ENCODE results near the gene ZBTB24. TPM values are rescaled to one million over a fixed set of nuclear protein-coding genes. Genes with fewer than 3 reads are reported as not detected.

The ZBTB24 gene
- polyA plus RNA-seq, 2 of the 4 experiments (the other 2 are of a cell fraction) = 4.5 to 5.4 TPM

- no peak for TF ChIP-seq CEBPB (IDR thresholded peaks at IDR 0.05)
- TF ChIP-seq MAZ (IDR thresholded peaks at IDR 0.05; ENCODE audit: borderline replicate concordance, low read depth, low read length) = no peak
- TF ChIP-seq RARB (CRISPR knock-in tag; IDR thresholded peaks at IDR 0.05) = no peak
- no peak for TF ChIP-seq JUN (IDR thresholded peaks at IDR 0.05)
- no peak for TF ChIP-seq NFE2L2 (conservative IDR thresholded peaks at IDR 0.05; ENCODE audit: low read length)
- TF ChIP-seq CHD4 (IDR thresholded peaks at IDR 0.05; ENCODE audit: borderline replicate concordance) = no peak
- no peak for TF ChIP-seq ZFP36 (IDR thresholded peaks at IDR 0.05; ENCODE audit: borderline replicate concordance, partially characterized antibody)
- TF ChIP-seq CHD2 (IDR thresholded peaks at IDR 0.05; ENCODE audit: low read length, partially characterized antibody) = no peak
- no peak for TF ChIP-seq ELK1 (IDR thresholded peaks at IDR 0.05; ENCODE audit: low read depth, low read length)
These were observed 58.1 kb downstream of the ZBTB24 start (continued) for GRCh38 chr6:109424946-109425345.

- no peak for FAIRE-seq
- CTCF ChIA-PET = interaction anchor here (0.8 kb wide), 1 partner anchor 13 kb away, joined by 3 read pairs; no protein-coding TSS in a partner anchor
- no peak for DNase-seq (ENCODE audit: low read depth in 1 of 2, low spot score in 1 of 2)
- Histone ChIP-seq H3K4me1 (no peaks in the 10 kb centered on the region), H3K9me3 (no peaks in the 10 kb centered on the region), H3K4me2 (no peak overlapping the region), H3K27ac (no peak overlapping the region), H3K4me3 (no peak overlapping the region)
- POLR2A ChIA-PET = no interaction called here
- WGBS (ENCODE audit: missing lambda C conversion rate) = 68% methylated on average over 1 of the region's 1 CpG
- TF ChIP-seq RAD21 (conservative IDR thresholded peaks at IDR 0.05 in 1 of 2, IDR thresholded peaks at IDR 0.05 in 1 of 2) = no peak
- no peak for TF ChIP-seq ESRRA (IDR thresholded peaks at IDR 0.05; ENCODE audit: borderline replicate concordance, low read length)
- TF ChIP-seq BHLHE40 (IDR thresholded peaks at IDR 0.05; ENCODE audit: low read depth, low read length) = no peak
- no peak for TF ChIP-seq USF2 (IDR thresholded peaks at IDR 0.05)
- TF ChIP-seq MAFK (IDR thresholded peaks at IDR 0.05; ENCODE audit: partially characterized antibody) = peak; percentile 55
- TF ChIP-seq MAZ (IDR thresholded peaks at IDR 0.05; ENCODE audit: borderline replicate concordance, low read depth, low read length) = no peak
- no peak for ATAC-seq
These were observed 61.8 kb downstream of the ZBTB24 start for GRCh38 chr6:109421184-109421583.

- ChIA-PET CTCF (no interaction called here), POLR2A (no interaction called here)
- WGBS (ENCODE audit: missing lambda C conversion rate) = 59% methylated on average over 1 of the region's 1 CpG
- Histone ChIP-seq H3K4me3 (no peak overlapping the region), H3K9me3 (no peaks in the 10 kb centered on the region), H3K4me1 (no peaks in the 10 kb centered on the region), H3K4me2 (no peak overlapping the region), H3K27ac (no peak overlapping the region)
- TF ChIP-seq HOXB13 (CRISPR knock-in tag; IDR thresholded peaks at IDR 0.05; ENCODE audit: low read depth) (no peak), POLR2A (IDR thresholded peaks at IDR 0.05; ENCODE audit: low read length) (no peak), MAFK (IDR thresholded peaks at IDR 0.05; ENCODE audit: partially characterized antibody) (no peak), MYC (IDR thresholded peaks at IDR 0.05; ENCODE audit: borderline replicate concordance, low read length) (no peak), RAD21 (conservative IDR thresholded peaks at IDR 0.05 in 1 of 2, IDR thresholded peaks at IDR 0.05 in 1 of 2) (no peak), NR3C1 (IDR thresholded peaks at IDR 0.05) (no peak), NPAS2 (CRISPR knock-in tag; IDR thresholded peaks at IDR 0.05; ENCODE audit: borderline replicate concordance) (no peak), USF2 (IDR thresholded peaks at IDR 0.05) (no peak)
- TF ChIP-seq, protein P1, sequence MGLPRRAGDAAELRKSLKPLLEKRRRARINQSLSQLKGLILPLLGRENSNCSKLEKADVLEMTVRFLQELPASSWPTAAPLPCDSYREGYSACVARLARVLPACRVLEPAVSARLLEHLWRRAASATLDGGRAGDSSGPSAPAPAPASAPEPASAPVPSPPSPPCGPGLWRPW (IDR thresholded peaks at IDR 0.05) = no peak
- TF ChIP-seq, protein P2, sequence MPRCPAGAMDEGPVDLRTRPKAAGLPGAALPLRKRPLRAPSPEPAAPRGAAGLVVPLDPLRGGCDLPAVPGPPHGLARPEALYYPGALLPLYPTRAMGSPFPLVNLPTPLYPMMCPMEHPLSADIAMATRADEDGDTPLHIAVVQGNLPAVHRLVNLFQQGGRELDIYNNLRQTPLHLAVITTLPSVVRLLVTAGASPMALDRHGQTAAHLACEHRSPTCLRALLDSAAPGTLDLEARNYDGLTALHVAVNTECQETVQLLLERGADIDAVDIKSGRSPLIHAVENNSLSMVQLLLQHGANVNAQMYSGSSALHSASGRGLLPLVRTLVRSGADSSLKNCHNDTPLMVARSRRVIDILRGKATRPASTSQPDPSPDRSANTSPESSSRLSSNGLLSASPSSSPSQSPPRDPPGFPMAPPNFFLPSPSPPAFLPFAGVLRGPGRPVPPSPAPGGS (IDR thresholded peaks at IDR 0.05) = no peak
- TF ChIP-seq, protein P3, sequence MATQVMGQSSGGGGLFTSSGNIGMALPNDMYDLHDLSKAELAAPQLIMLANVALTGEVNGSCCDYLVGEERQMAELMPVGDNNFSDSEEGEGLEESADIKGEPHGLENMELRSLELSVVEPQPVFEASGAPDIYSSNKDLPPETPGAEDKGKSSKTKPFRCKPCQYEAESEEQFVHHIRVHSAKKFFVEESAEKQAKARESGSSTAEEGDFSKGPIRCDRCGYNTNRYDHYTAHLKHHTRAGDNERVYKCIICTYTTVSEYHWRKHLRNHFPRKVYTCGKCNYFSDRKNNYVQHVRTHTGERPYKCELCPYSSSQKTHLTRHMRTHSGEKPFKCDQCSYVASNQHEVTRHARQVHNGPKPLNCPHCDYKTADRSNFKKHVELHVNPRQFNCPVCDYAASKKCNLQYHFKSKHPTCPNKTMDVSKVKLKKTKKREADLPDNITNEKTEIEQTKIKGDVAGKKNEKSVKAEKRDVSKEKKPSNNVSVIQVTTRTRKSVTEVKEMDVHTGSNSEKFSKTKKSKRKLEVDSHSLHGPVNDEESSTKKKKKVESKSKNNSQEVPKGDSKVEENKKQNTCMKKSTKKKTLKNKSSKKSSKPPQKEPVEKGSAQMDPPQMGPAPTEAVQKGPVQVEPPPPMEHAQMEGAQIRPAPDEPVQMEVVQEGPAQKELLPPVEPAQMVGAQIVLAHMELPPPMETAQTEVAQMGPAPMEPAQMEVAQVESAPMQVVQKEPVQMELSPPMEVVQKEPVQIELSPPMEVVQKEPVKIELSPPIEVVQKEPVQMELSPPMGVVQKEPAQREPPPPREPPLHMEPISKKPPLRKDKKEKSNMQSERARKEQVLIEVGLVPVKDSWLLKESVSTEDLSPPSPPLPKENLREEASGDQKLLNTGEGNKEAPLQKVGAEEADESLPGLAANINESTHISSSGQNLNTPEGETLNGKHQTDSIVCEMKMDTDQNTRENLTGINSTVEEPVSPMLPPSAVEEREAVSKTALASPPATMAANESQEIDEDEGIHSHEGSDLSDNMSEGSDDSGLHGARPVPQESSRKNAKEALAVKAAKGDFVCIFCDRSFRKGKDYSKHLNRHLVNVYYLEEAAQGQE (IDR thresholded peaks at IDR 0.05) = no peak
- DNase-seq (ENCODE audit: low read depth in 1 of 2, low spot score in 1 of 2) (no peak), FAIRE-seq (no peak), ATAC-seq (no peak)
These were observed 62.3 kb downstream of the ZBTB24 start for GRCh38 chr6:109420751-109421150.

Data from A549 (cell line).